DMS153 treated with DMSO at 0.1 percent for 48 hours (cell line): ENCODE measurements around the gene SRSF1.
A peak's percentile ranks its signal among the peaks of the same experiment; 100 is the strongest.
"Not testable (repeated sequence)": the region's sequence is repeated elsewhere in the genome, so short reads cannot be mapped to it uniquely, and the experiment has no call there.

Source experiments
- DNase-seq: peaks from one replicate; lab custom pipeline; 2025; ENCODE audit not compliant: unreplicated experiment; lab: John Stamatoyannopoulos, UW

The SRSF1 gene

DNA sequence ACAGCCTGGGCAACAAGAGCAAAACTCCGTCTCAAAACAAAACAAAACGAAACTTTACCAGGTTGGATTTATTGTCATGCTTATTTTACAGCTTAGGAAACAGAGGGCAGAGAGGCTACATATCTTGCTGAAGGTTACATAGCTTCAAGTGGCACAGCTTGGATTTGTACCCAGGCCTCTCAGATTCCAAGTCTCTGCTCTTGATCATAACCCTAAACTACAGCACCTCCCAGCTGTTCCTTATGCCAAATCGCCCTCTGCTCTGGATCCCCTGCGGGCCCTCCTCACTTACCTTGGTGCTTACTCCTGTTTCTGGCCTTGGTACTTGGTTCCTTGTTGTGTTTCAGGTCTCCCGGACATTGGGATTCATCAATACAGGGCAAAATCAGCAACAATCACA, 40.2 kb downstream of the SRSF1 start:
- no peak for DNase-seq

DNA sequence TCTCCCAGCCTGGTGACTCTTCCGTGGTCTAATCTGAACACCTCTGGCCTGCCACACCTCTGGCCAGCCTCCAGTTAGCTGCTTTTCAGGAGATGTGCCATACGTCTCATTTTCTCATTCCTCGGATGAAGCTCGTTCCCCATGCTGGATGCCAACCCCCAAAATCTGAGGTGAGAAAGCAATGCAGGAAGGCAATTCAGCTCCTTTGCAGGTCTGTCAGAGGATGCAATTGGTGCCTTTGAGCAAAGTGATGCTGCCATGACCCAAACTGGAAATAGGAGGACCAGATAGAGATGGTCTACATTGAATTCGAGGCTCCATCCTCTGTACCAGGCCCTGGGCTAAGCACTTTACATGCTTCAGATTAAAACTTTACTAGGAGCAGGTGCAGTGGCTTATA, 40.8 kb downstream of the SRSF1 start:
- no peak for DNase-seq

DNA sequence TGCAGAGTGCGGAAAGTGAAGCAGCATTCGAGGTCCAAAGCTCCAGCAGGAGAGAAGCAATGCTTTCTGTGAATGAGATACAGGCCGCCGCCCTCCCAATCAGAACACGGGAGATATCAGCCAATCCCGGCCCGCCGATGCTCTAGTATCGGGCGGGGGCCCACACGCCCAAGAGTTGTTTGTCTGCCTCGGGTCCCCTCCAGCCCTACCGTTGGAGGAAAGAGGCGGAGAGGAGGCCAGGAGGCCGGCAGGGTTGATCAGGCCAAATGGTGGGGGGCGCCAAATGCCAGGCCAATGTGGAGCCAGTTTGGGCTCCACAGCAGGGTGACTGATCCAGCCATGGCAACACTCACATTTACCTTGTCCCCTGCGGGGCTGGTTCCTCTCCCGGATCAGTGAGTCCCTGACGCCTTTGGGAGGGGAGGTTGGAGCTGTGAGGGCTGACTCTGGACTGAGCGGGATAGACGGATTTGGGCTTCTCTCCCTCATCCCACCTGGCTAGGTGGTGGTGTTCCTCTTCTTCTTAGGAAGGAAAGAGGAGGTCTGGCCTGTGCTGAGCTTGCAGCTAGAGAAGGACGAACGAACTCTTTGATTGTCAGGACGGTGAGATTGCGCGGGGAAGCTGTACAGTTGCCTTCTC, 41.4 kb downstream of the SRSF1 start:
- DNase-seq = no peak

DNA sequence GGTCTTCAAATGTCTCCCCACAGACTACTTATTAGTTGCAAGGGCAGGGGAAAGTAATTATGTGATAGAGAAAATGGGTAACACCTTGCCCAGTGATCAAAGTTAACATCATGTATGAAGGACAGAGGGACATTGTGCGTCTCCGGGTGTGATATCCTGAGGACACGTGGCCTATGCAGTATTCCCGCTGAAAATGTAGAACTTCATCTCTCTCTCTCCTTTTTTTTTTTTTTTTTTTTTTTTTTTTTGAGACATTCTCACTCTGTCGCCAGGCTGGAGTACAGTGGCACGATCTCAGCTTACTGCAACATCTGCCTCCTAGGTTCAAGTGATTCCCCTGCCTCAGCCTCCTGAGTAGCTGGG, 43.9 kb downstream of the SRSF1 start:
- no peak for DNase-seq

DNA sequence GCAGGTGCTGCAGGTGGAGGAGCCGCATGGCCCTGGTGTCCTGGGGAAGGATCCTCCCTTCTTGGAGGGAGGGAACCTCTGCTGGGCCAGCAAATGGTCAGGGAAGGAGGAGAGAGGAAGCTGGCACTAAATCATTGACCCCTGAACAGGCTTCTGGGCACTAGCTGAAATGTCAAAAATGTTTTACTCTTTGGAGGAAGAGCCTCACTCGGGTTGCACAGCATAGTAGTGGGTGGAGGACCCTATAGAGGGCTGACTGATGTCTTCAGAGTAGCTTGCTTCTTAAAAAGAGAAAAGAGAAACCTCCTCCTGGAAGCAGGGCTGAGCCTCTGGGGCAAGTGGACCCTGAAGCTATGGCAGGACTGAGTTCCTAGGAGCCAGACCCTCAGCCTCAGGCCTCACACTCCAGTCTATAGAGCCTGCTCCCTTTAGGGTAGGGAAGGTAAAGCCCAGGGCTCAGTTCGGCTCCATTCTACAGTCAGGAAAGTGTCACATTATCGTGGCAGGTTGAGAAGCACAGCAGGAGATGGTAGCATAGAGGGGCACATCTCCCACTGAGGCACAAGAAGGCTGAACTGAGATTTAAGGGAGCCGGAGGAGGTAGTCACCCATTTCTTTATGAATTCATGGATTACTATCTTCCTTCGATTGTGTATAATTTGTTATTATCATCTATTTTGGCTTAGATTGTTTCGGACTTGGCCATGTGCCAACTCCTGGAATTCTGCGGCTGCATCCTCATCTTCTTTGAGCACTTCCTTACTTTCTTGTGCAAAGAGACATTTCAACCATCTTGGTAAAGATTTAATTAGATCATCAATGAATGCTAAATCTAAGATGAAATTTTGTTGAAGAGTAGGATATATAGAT, 44.5 kb downstream of the SRSF1 start:
- no peak for DNase-seq

DNA sequence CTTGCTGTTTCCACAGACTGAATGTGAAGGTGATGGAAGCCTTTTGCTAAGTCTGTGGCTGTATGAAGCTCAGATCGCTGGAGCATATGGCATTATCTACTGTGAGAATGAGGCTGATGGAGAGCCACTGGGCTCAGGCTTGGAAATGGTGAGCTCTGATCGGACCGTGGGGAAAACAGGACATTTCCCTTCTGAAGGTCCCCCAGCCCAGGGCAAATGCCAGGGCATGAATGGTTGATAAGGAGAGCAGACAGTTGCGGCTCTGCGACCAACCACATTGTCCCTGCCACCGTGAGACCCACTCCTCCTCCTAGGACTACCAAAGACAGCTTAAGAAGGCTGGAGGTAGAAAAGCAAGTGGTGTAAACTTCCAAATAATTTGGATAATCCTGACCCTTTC, 47.1 kb downstream of the SRSF1 start:
- DNase-seq = no peak

DNA sequence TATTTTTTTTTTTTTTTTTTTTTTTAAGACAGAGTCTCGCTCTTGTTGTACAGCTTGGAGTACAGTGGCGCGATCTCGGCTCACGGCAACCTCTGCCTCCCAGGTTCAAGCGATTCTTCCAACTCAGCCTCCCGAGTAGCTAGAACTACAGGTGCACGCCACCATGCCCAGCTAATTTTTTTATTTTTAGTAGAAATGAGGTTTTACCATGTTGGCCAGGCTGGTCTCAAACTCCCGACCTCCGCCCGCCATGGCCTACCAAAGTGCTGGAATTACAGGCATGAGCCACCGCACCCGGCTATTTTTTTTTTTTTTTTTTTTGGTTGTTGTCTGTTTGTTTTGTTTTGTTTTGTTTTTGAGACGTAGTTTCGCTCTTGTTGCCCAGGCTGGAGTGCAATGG, 48.7 kb downstream of the SRSF1 start:
- not testable (repeated sequence) for DNase-seq

DNA sequence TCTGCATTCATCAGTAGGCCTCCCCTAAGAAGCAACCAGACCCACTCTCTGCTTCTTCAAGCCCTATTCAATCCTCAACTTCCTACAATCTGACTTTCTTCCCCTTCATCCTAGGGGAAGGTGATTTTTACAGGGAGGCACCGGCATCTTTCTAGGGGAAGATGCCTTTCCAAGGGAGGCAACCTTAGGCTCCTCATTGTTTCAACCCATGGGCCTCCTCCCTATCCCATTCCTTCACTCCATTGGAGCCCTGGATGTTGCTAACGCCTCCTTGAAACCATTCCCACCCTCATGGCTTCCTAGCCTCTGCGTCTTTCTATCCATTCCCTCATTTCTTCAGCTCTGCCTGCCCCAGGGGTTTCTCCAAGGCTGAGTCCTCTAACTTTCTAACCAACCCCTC, 49.2 kb downstream of the SRSF1 start:
- no peak for DNase-seq

DNA sequence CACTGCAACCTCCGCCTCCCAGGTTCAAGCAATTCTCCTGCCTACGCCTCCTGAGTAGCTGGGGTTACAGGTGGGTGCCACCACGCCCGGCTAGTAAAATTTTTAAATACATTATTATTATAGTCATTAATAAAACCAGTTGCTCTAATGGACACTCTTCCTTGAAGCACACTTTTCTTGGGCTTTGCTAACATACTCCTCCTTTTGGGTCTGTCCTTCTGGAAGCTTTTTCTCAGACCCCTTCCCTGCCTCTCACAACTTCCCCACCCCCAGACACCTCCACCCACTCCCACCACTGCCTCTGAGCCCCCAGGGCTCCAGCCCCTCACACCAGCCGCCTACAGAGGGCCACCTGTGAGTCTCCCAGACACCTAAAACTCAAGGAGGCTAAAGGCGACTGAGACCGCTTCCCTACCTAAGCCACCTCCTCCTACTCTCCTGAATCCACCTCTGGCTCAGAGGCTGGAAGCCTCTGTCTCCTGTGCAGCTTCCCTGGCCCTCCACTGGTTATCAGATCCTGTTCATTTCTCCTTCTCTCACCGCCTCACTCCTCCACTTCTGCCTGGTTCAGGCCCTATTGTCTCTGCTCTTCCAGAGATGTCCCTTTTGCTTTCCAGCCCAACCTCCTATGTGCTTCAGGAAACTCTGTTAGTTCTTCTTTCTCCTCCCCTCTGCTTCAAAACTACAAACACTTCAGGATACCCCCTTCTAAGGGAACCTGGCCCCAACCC, 49.8 kb downstream of the SRSF1 start:
- DNase-seq = no peak

DNA sequence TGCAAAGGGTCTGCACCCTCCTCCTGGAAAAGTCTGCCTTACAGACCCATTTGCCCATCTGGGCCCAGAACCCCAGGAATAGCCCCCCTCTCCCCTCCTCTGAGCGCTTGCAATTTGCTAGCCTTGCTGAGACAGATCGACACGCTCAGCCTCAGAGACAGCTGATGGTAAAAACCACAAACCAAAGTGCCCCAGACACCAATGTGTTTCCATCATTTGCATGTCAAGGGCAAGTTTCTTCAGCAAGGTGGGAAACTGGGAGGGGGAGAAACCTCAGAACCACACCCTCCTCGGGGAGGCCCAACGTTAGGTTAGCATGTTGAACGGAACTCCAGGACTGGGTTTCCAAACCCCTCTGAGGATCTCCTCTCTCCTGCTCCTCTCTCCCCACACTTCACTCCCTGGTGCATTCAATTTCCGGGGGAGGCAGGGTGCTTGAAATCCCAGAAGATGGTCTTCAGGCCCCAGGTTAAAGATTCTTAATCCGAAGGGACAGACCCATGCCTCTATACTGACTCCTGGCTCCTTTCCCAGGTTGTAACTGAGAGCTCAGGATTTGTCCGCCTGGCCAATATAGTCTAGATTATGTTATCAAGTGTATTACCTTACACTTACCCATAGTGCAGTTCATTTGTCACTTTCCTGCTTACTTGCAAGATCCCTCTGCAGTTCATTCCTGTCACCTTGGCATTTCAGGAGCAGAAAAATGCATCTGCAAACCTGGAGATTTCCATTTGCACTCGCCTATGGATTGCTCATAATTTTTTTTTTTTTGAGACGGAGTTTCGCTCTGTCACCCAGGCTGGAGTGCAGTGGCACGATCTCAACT, 50.5 kb downstream of the SRSF1 start:
- DNase-seq = peak; percentile 14

DNA sequence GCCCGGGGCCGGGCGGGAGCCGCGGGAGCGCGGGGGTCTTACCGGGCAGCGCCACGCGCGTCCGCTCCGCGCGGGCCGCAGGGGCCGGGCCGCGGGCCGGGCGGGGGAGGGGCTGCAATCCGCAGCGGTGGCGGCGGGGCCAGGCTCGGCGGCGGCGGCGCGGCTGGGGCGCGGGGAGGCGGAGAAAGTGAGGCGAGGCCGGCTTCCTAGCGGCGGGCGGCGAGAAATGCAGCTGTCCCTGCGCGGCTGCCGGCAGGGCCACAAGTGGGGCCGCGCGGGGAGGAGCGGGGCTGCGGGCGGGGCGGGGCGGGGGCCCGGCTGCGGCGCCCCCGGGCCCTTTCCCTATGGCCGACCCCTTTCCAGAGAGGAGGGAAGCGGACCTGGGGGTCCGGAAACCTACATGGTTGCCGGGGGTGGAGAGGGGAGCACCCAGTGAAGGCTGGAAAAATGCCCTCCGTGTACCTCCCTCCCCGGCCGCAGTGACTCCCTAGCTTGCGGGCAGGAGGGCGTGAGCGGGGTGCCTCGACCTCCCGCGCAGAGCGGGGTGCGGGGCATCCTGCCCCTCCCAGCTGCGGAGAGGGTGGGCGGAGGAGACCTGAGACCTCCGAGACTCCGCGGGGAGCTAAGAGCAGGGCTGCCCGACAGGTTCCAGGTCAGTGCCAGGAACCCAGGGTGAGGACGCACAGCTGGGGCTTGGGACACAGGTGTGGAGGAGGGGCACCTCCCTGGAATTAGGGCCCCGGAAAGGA, 51.7 kb downstream of the SRSF1 start, which contains the start of gene CUEDC1:
Gene CUEDC1 (minus strand): TSS at position 230 of the 749 bp plus-strand sequence. CDS start 69,848 bp downstream, outside the sequence.
- DNase-seq = no peak

DNA sequence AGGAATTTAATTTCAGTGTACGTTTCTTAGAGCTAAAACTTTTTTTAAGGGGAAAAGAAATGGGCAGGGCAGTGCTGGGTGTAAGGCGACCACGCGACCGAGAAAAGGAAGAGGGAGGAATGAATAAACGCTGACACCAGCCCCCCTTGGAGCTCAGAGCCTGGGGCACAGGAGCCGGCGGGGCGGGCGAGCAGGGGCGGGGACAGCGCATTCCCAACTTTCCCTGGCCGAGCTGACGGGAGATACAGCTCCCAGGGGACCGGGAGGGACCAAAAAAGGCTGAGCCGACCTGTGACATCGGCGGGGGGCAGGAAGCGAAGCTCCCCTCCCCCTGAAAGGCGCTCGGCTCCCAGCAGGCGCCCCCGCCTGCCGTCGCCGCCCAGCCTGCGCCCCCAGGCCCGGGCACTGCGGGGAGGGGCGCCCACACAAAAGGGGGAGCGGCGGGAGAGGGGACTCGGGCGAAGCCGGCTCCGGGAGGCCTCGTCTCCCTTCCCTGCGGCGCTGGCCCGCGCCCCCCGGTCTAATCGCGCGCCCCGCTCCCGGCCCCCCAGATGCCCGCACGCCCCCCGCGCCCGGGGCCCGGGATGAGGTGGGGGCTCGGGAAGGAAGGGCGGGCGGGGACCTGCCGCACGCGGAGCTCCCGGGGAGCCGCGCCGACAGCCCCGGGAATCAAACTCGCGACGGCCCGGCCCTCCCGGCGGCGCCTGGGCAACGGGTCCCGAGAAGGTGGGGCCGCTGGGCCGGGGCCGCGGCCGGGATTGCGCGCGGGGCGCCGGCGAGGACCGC, 52.5 kb downstream of the SRSF1 start:
- DNase-seq = peak; percentile 62

DNA sequence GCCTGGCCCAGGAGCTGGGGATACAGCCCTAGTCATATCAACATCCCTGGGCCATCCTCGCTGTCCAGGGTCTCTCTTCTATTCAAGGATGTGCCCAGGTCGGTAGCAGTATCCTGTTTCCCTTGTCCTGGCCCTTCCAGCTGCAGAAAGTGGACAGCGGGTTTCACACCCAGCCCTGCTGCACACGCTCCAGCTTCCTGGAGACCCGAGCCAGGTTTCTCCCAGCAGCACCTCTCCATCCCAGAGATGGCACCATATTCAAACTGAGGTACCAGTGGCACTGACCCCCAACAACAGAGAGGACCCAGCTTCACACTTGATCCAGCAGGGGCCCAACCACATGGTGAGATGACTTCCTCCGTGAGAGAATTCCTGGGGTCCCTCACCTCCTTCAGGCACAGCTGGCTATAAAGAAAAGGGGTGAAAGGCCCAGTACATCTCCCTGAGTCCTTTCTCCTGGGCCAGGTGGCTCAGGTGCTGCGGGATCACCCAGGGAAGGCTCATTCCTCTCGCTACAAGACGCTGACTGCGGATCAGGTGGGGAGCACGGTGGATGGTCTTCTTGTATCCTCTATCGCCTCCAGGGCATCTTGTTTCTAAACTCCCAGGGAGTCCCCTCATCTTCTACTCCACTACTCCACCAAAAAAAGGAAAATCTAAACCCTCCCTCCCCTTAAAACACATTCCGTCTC, 53.2 kb downstream of the SRSF1 start:
- DNase-seq = no peak
